ENCODE data around the gene SNX33. TPM values are rescaled to one million over a fixed set of nuclear protein-coding genes. Genes with fewer than 3 reads are reported as not detected.
"Not testable (repeated sequence)": the region's sequence is repeated elsewhere in the genome, so short reads cannot be mapped to it uniquely, and the experiment has no call there.

SNX33 gene
- total RNA-seq, 2 donors from 2014 or later: 18.9 to 23.2 TPM

- not testable (repeated sequence) for H3K27me3 ChIP-seq (ENCODE audit: control insufficient read depth, insufficient read depth, low read length, poor library complexity, severe bottlenecking); H3K27ac Mint-ChIP-seq; H3K36me3 Mint-ChIP-seq (ENCODE audit: low read depth); H3K27ac ChIP-seq (ENCODE audit: low read depth, low read length); H3K9me3 Mint-ChIP-seq; H3K4me3 ChIP-seq (ENCODE audit: low read length); H3K36me3 ChIP-seq (ENCODE audit: control insufficient read depth, insufficient read depth, low read length); H3K4me3 Mint-ChIP-seq; DNase-seq; H3K9ac ChIP-seq (ENCODE audit: extremely low read depth, low read length, poor library complexity, severe bottlenecking); H3K4me1 Mint-ChIP-seq; H3K9me3 ChIP-seq (ENCODE audit: control insufficient read depth, low read length); H3K27me3 Mint-ChIP-seq (ENCODE audit: insufficient read depth); H3K4me1 ChIP-seq (ENCODE audit: control insufficient read depth, insufficient read depth, low read length)
- WGBS, 2 experiments (ENCODE audit: insufficient coverage in 1 of 2, insufficient read length in 1 of 2): 93 to 94% methylated on average over 3 to 8 of the region's 13 CpGs
Measured at GRCh38 chr15:75701071-75702003, 53.6 kb downstream of the SNX33 start.

- Histone ChIP-seq H3K9ac (ENCODE audit: extremely low read depth, low read length, poor library complexity, severe bottlenecking) (no peak overlapping the region), H3K4me1 (ENCODE audit: control insufficient read depth, insufficient read depth, low read length) (no peaks in the 10 kb centered on the region), H3K36me3 (ENCODE audit: control insufficient read depth, insufficient read depth, low read length) (no peaks in the 10 kb centered on the region), H3K27ac (ENCODE audit: low read depth, low read length) (no peak overlapping the region), H3K9me3 (ENCODE audit: control insufficient read depth, low read length) (no peaks in the 10 kb centered on the region), H3K4me3 (ENCODE audit: low read length) (no peak overlapping the region), H3K27me3 (ENCODE audit: control insufficient read depth, insufficient read depth, low read length, poor library complexity, severe bottlenecking) (no peaks in the 10 kb centered on the region)
- Mint-ChIP-seq H3K27ac (no peak overlapping the region), H3K9me3 (no peaks in the 10 kb centered on the region), H3K27me3 (ENCODE audit: insufficient read depth) (peaks cover 6% of the 10 kb centered on the region), H3K36me3 (ENCODE audit: low read depth) (no peaks in the 10 kb centered on the region), H3K4me3 (no peak overlapping the region), H3K4me1 (no peaks in the 10 kb centered on the region)
- no peak for TF ChIP-seq CTCF (conservative IDR thresholded peaks at IDR 0.05)
- no peak for DNase-seq
- WGBS, 2 experiments (ENCODE audit: insufficient coverage in 1 of 2, insufficient read length in 1 of 2): 88% methylated on average over 3 of the region's 6 CpGs; no CpG with 5 or more reads in 1 of the 2 experiments
Measured at GRCh38 chr15:75702436-75702835, 54.7 kb downstream of the SNX33 start.

- not testable (repeated sequence) for H3K4me3 ChIP-seq (ENCODE audit: low read length); H3K27me3 Mint-ChIP-seq (ENCODE audit: insufficient read depth); H3K36me3 ChIP-seq (ENCODE audit: control insufficient read depth, insufficient read depth, low read length); DNase-seq; H3K9me3 ChIP-seq (ENCODE audit: control insufficient read depth, low read length); H3K4me1 Mint-ChIP-seq; H3K4me1 ChIP-seq (ENCODE audit: control insufficient read depth, insufficient read depth, low read length); H3K4me3 Mint-ChIP-seq; H3K27me3 ChIP-seq (ENCODE audit: control insufficient read depth, insufficient read depth, low read length, poor library complexity, severe bottlenecking); H3K9me3 Mint-ChIP-seq; H3K9ac ChIP-seq (ENCODE audit: extremely low read depth, low read length, poor library complexity, severe bottlenecking); H3K27ac ChIP-seq (ENCODE audit: low read depth, low read length); H3K27ac Mint-ChIP-seq; H3K36me3 Mint-ChIP-seq (ENCODE audit: low read depth)
- 86% methylated on average over 6 of the region's 18 CpGs; no CpG with 5 or more reads in 1 of the 2 experiments for WGBS, 2 experiments (ENCODE audit: insufficient coverage in 1 of 2, insufficient read length in 1 of 2)
Measured at GRCh38 chr15:75703440-75704262, 55.9 kb downstream of the SNX33 start.

- Mint-ChIP-seq H3K36me3 (ENCODE audit: low read depth) (no peaks in the 10 kb centered on the region), H3K27me3 (ENCODE audit: insufficient read depth) (peaks cover 6% of the 10 kb centered on the region), H3K27ac (no peak overlapping the region), H3K4me1 (no peaks in the 10 kb centered on the region), H3K9me3 (no peaks in the 10 kb centered on the region), H3K4me3 (no peak overlapping the region)
- Histone ChIP-seq H3K27me3 (ENCODE audit: control insufficient read depth, insufficient read depth, low read length, poor library complexity, severe bottlenecking) (no peaks in the 10 kb centered on the region), H3K4me3 (ENCODE audit: low read length) (no peak overlapping the region), H3K9me3 (ENCODE audit: control insufficient read depth, low read length) (no peaks in the 10 kb centered on the region), H3K27ac (ENCODE audit: low read depth, low read length) (no peak overlapping the region), H3K4me1 (ENCODE audit: control insufficient read depth, insufficient read depth, low read length) (no peaks in the 10 kb centered on the region), H3K36me3 (ENCODE audit: control insufficient read depth, insufficient read depth, low read length) (no peaks in the 10 kb centered on the region), H3K9ac (ENCODE audit: extremely low read depth, low read length, poor library complexity, severe bottlenecking) (no peak overlapping the region)
- 89 to 90% methylated on average over 3 to 6 of the region's 6 CpGs for WGBS, 2 experiments (ENCODE audit: insufficient coverage in 1 of 2, insufficient read length in 1 of 2)
- TF ChIP-seq CTCF (conservative IDR thresholded peaks at IDR 0.05): no peak
- no peak for DNase-seq
Measured at GRCh38 chr15:75704263-75704615, 56.5 kb downstream of the SNX33 start.

Measured in endodermal cell (in vitro differentiated cells).